ENCODE measurements around the gene PCOLCE2.
A peak's percentile ranks its signal among the peaks of the same experiment; 100 is the strongest.

- TF ChIP-seq YY1 (IDR thresholded peaks at IDR 0.05) (no peak), CTCF (IDR thresholded peaks at IDR 0.05; ENCODE audit: low read depth, low read length, missing input control) (no peak), GABPA (IDR thresholded peaks at IDR 0.05 in 1 of 2, conservative IDR thresholded peaks at IDR 0.05 in 1 of 2) (no peak), TAF1 (conservative IDR thresholded peaks at IDR 0.05) (no peak), EGR1 (IDR thresholded peaks at IDR 0.05; ENCODE audit: low read depth in 2 of 2) (no peak), ATF3 (IDR thresholded peaks at IDR 0.05) (no peak), MAX (IDR thresholded peaks at IDR 0.05) (no peak), SP1 (IDR thresholded peaks at IDR 0.05) (no peak), FOXA1 (IDR thresholded peaks at IDR 0.05) (no peak), RAD21 (IDR thresholded peaks at IDR 0.05) (no peak), ZBTB33 (IDR thresholded peaks at IDR 0.05) (no peak), RXRA (IDR thresholded peaks at IDR 0.05) (peak in 1 of 2 donors; percentile 14), JUND (IDR thresholded peaks at IDR 0.05) (no peak)
- TF ChIP-seq, protein P1, sequence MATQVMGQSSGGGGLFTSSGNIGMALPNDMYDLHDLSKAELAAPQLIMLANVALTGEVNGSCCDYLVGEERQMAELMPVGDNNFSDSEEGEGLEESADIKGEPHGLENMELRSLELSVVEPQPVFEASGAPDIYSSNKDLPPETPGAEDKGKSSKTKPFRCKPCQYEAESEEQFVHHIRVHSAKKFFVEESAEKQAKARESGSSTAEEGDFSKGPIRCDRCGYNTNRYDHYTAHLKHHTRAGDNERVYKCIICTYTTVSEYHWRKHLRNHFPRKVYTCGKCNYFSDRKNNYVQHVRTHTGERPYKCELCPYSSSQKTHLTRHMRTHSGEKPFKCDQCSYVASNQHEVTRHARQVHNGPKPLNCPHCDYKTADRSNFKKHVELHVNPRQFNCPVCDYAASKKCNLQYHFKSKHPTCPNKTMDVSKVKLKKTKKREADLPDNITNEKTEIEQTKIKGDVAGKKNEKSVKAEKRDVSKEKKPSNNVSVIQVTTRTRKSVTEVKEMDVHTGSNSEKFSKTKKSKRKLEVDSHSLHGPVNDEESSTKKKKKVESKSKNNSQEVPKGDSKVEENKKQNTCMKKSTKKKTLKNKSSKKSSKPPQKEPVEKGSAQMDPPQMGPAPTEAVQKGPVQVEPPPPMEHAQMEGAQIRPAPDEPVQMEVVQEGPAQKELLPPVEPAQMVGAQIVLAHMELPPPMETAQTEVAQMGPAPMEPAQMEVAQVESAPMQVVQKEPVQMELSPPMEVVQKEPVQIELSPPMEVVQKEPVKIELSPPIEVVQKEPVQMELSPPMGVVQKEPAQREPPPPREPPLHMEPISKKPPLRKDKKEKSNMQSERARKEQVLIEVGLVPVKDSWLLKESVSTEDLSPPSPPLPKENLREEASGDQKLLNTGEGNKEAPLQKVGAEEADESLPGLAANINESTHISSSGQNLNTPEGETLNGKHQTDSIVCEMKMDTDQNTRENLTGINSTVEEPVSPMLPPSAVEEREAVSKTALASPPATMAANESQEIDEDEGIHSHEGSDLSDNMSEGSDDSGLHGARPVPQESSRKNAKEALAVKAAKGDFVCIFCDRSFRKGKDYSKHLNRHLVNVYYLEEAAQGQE (IDR thresholded peaks at IDR 0.05): no peak
These were observed 25.7 kb downstream of the PCOLCE2 start for GRCh38 chr3:142863010-142863817.
